GM12878 (cell line): Measurements from ENCODE around the gene AP2B1. TPM values are rescaled to one million over a fixed set of nuclear protein-coding genes. Genes with fewer than 3 reads are reported as not detected.

ENCODE experiments used
- ATAC-seq: fragments of 200-7000 bp; cut with Tn5 transposase; 3 replicates; pipeline ENCODE4 v1.9.1; 2020; ENCODE audit warnings: mild to moderate bottlenecking, moderate library complexity
- BruUV-seq: library from RNA; stranded (reverse); fragments of 400-500 nt; replicated peaks from 2 replicates; lab custom pipeline; 2021; lab: Mats Ljungman, UMichigan
- CTCF ChIA-PET: fragments of 300-600 bp; sonication (Branson Sonifier 250); formaldehyde crosslinking; extraction: SDS; loops from one replicate; lab custom pipeline; 2021; ENCODE audit warnings: inconsistent platforms; lab: Yijun Ruan, JAX
- POLR2A ChIA-PET: fragments of 350-600 bp; formaldehyde crosslinking; extraction: SDS; loops from one replicate; lab custom pipeline; 2021; ENCODE audit warnings: inconsistent platforms; lab: Charles Lee
- RAD21 ChIA-PET: fragments of 300-600 bp; sonication (Branson Sonifier 250); formaldehyde crosslinking; loops from one replicate; lab custom pipeline; 2023; ENCODE audit warnings: antibody characterized with exemption; ENCODE audit not compliant: unreplicated experiment; lab: Charles Lee
- SMC1A ChIA-PET: fragments of 300-600 bp; sonication (Branson Sonifier 250); formaldehyde crosslinking; loops from one replicate; lab custom pipeline; 2023; ENCODE audit not compliant: unreplicated experiment, uncharacterized antibody; lab: Charles Lee
- DNase-seq: peaks from one replicate; pipeline ENCODE4 v3.0.0-alpha.2; 2011; ENCODE audit warnings: low read depth, low spot score
- FAIRE-seq: peaks from 3 replicates; lab custom pipeline; 2011; peaks lifted over from hg19 to GRCh38; lab: Jason Lieb, UNC
- H2AFZ ChIP-seq: 2 replicates; pipeline ENCODE4 v1.6.0; 2011; ENCODE audit warnings: low read depth, low read length, control low read depth; ENCODE audit not compliant: control insufficient read depth
- H3K27ac ChIP-seq: 2 replicates; pipeline ENCODE4 v1.5.1; 2011; ENCODE audit warnings: control low read depth; ENCODE audit not compliant: control insufficient read depth, insufficient read depth
- H3K27me3 ChIP-seq, 2 experiments: replicated peaks in 1 of 2; 2 replicates each; pipeline versions ENCODE4 v1.6.0 to v1.6.1; 2011; ENCODE audit warnings: low read length in 1 of 2; ENCODE audit not compliant: control insufficient read depth in 2 of 2, insufficient read depth in 2 of 2
- H3K36me3 ChIP-seq, 2 experiments: 2 replicates each; pipeline ENCODE4 v1.5.1; 2011; ENCODE audit warnings: low read length in 1 of 2; ENCODE audit not compliant: control insufficient read depth in 2 of 2, insufficient read depth in 2 of 2
- H3K4me1 ChIP-seq: 2 replicates; pipeline ENCODE4 v1.6.1; 2011; ENCODE audit warnings: mild to moderate bottlenecking, low read length, moderate library complexity, mixed read lengths; ENCODE audit not compliant: control insufficient read depth, insufficient read depth
- H3K4me2 ChIP-seq: 2 replicates; pipeline ENCODE4 v1.6.0; 2011; ENCODE audit warnings: control low read depth; ENCODE audit not compliant: control insufficient read depth, insufficient read depth
- H3K4me3 ChIP-seq: fragments of 200-600 bp; sonication (generic); 2 replicates; pipeline ENCODE4 v1.5.1; 2016
- H3K79me2 ChIP-seq: 2 replicates; pipeline ENCODE4 v1.6.0; 2011; ENCODE audit warnings: low read length; ENCODE audit not compliant: control insufficient read depth, insufficient read depth
- H3K9ac ChIP-seq: 2 replicates; pipeline ENCODE4 v1.8.0; 2011; ENCODE audit warnings: low read length, control low read depth, mixed read lengths; ENCODE audit not compliant: control insufficient read depth, insufficient read depth
- H3K9me3 ChIP-seq: replicated peaks from 3 replicates; pipeline ENCODE4 v1.5.1; 2011; ENCODE audit warnings: mild to moderate bottlenecking, low read length; ENCODE audit not compliant: control insufficient read depth, insufficient read depth
- H4K20me1 ChIP-seq: 2 replicates; pipeline ENCODE4 v1.6.0; 2011; ENCODE audit not compliant: control insufficient read depth, insufficient read depth
- ATF7 ChIP-seq: fragments of 450-650 bp; IDR thresholded peaks from 2 replicates; pipeline ENCODE4 v1.6.1; 2016; ENCODE audit warnings: low read depth, mild to moderate bottlenecking
- HCFC1 ChIP-seq: fragments of 150-350 bp; IDR thresholded peaks from 2 replicates; pipeline ENCODE4 v1.6.1; 2014; ENCODE audit warnings: low read length
- IRF5 ChIP-seq: fragments of 450-650 bp; IDR thresholded peaks from 2 replicates; pipeline ENCODE4 v1.6.1; 2017; ENCODE audit warnings: borderline replicate concordance
- LARP7 ChIP-seq: fragments of 450-650 bp; IDR thresholded peaks from 2 replicates; pipeline ENCODE4 v1.6.1; 2017; ENCODE audit warnings: mild to moderate bottlenecking
- MEF2B ChIP-seq: fragments of 450-650 bp; IDR thresholded peaks from 2 replicates; pipeline ENCODE4 v1.6.1; 2018; ENCODE audit warnings: mild to moderate bottlenecking, moderate library complexity; ENCODE audit not compliant: partially characterized antibody, poor library complexity, severe bottlenecking
- ZNF592 ChIP-seq: fragments of 450-650 bp; IDR thresholded peaks from 2 replicates; pipeline ENCODE4 v1.6.1; 2017; ENCODE audit warnings: mild to moderate bottlenecking, moderate library complexity
- ZNF622 ChIP-seq: fragments of 450-650 bp; IDR thresholded peaks from 2 replicates; pipeline ENCODE4 v1.6.1; 2017; ENCODE audit warnings: mild to moderate bottlenecking, inconsistent platforms
- WGBS: methylation state at CpG from one replicate; pipeline ENCODE4 v1.1.6; 2016; ENCODE audit warnings: low lambda C conversion rate; ENCODE audit not compliant: insufficient replicate concordance, insufficient coverage; ENCODE audit errors: missing lambda C conversion rate; 5-methylcytosine and 5-hydroxymethylcytosine counted together
- in situ Hi-C: fragments of 300-500 bp; cut with MboI; formaldehyde crosslinking; loops from 9 replicates; pipeline ENCODE4 v1.14.3; 2018; ENCODE audit warnings: mixed read lengths
- intact Hi-C: fragments of 100-400 bp; cut with micrococcal nuclease; formaldehyde crosslinking; loops from one replicate; pipeline ENCODE4 v1.14.2; 2022; ENCODE audit not compliant: unreplicated experiment
- polyA plus RNA-seq, 11 experiments: library from polyadenylated mRNA; depleted of rRNA in 4 of 11; unstranded in 6 of 11; stranded (reverse) in 5 of 11; fragments of >200 nt; fragmentation: Nextera tagmentation in 4 of 11; fragmentation: Illumina TruSeq in 1 of 11; extraction: Ambion mirVana in 4 of 11; extraction: Trizol in 1 of 11; gene quantifications; 1 replicate in 1 of 11; 2 replicates in 10 of 11; pipeline versions ENCODE4 v1.2.1 to v1.2.3, GENCODE V29; 2011 to 2016; ENCODE audit warnings: inconsistent platforms in 2 of 11, missing spikeins in 2 of 11, low read depth in 1 of 11
- total RNA-seq, 4 experiments: library from RNA; depleted of rRNA in 3 of 4; stranded (reverse); fragments of >200 nt in 3 of 4; fragmentation: Illumina TruSeq in 1 of 4; extraction: Trizol in 1 of 4; gene quantifications; 2 replicates each; pipeline versions ENCODE4 v1.2.1 to v1.2.3, GENCODE V29; 2013 to 2021

The AP2B1 gene
- total and polyA plus RNA-seq, 10 of the 15 experiments (the other 5 are each of a cell fraction or from before 2014, with no cell fraction given), result 18.6 to 112 (median 53.9) TPM

GRCh38 chr17:35596072-35596471 lies 8.9 kb downstream of the AP2B1 start:
- peaks cover 5 to 22% of the 10 kb centered on the region in 2 experiments for H3K36me3 ChIP-seq
- in situ Hi-C loops (no loop called here), intact Hi-C loops (no loop called here)
- WGBS, result 98% methylated on average over 4 of the region's 4 CpGs
- no peaks in the 10 kb centered on the region for H3K4me1 ChIP-seq
- TF ChIP-seq ATF7, result no peak
- TF ChIP-seq HCFC1, result no peak
- no peak for TF ChIP-seq ZNF592
- TF ChIP-seq IRF5, result no peak
- no peak for TF ChIP-seq ZNF622
- TF ChIP-seq LARP7, result no peak
- no peak for TF ChIP-seq MEF2B
- H4K20me1 ChIP-seq, result no peaks in the 10 kb centered on the region
- H3K27me3 ChIP-seq, result no peaks in the 10 kb centered on the region
- no peak overlapping the region for H3K9ac ChIP-seq
- ChIA-PET SMC1A (interaction anchor here (1.6 kb wide), 1 partner anchor 17 kb away, joined by 4 read pairs; no protein-coding TSS in a partner anchor), POLR2A (no interaction called here), RAD21 (no interaction called here), CTCF (interaction anchor here (1.0 to 1.4 kb wide), 2 partner anchors 40 to 57 kb away, joined by 3 to 4 read pairs; no protein-coding TSS in a partner anchor)
- no peak for ATAC-seq
- no peak overlapping the region for H2AFZ ChIP-seq
- no peak overlapping the region for H3K27ac ChIP-seq
- no peak overlapping the region for H3K4me2 ChIP-seq
- BruUV-seq, result no TSS peak
- FAIRE-seq, result no peak
- no peaks in the 10 kb centered on the region for H3K9me3 ChIP-seq
- no peak overlapping the region for H3K4me3 ChIP-seq
- H3K79me2 ChIP-seq, result peaks cover 6% of the 10 kb centered on the region
- DNase-seq, result no peak
